GM19023 (cell line): ENCODE results near the gene PBX4.

Source experiments
- ATAC-seq: cut with Tn5 transposase; IDR thresholded peaks from one replicate; pipeline ENCODE4 v1.9.1; 2021; ENCODE audit warnings: mild to moderate bottlenecking, moderate library complexity; ENCODE audit not compliant: unreplicated experiment

Gene PBX4

GRCh38 chr19:19541616-19542015, 76.9 kb downstream of the PBX4 start:
- ATAC-seq: no peak

- ATAC-seq: peak; percentile 51
Observed at GRCh38 chr19:19540715-19541515, 77.6 kb downstream of the PBX4 start.

GRCh38 chr19:19540064-19540714, 78.3 kb downstream of the PBX4 start:
- ATAC-seq: no peak

GRCh38 chr19:19539698-19540063, 78.8 kb downstream of the PBX4 start:
- no peak for ATAC-seq

GRCh38 chr19:19538785-19539166, 79.7 kb downstream of the PBX4 start:
- no peak for ATAC-seq

GRCh38 chr19:19538061-19538784, 80.3 kb downstream of the PBX4 start, which contains the start of gene CILP2:
CILP2 (plus strand) TSS chr19:19538265; CDS start chr19:19538350, 85 bp downstream.
- no peak for ATAC-seq

GRCh38 chr19:19537075-19538048, 81.1 kb downstream of the PBX4 start:
- ATAC-seq: no peak

- ATAC-seq: no peak
Observed at GRCh38 chr19:19535311-19536191, 82.9 kb downstream of the PBX4 start.

- ATAC-seq: no peak
Observed at GRCh38 chr19:19534556-19535265, 83.8 kb downstream of the PBX4 start.

GRCh38 chr19:19533841-19534240, 84.6 kb downstream of the PBX4 start:
- no peak for ATAC-seq

- no peak for ATAC-seq
Observed at GRCh38 chr19:19532806-19533701, 85.4 kb downstream of the PBX4 start.

GRCh38 chr19:19531951-19532805, 86.3 kb downstream of the PBX4 start:
- ATAC-seq: no peak

- no peak for ATAC-seq
Observed at GRCh38 chr19:19530889-19531288, 87.6 kb downstream of the PBX4 start.

GRCh38 chr19:19530423-19530804, 88.1 kb downstream of the PBX4 start:
- ATAC-seq: no peak

- ATAC-seq: no peak
Observed at GRCh38 chr19:19529783-19530422, 88.6 kb downstream of the PBX4 start.

- ATAC-seq: no peak
Observed at GRCh38 chr19:19528721-19529490, 89.6 kb downstream of the PBX4 start, which contains the start of gene YJEFN3. YJEFN3 (plus strand) TSS chr19:19528911; CDS start chr19:19528933, 22 bp downstream.
